GM19452 (cell line): ENCODE data around the gene CAMKK1.
"Not testable (repeated sequence)": the region's sequence is repeated elsewhere in the genome, so short reads cannot be mapped to it uniquely, and the experiment has no call there.

Source experiments
- ATAC-seq: cut with Tn5 transposase; IDR thresholded peaks from one replicate; pipeline ENCODE4 v1.9.1; 2021; ENCODE audit not compliant: unreplicated experiment

The CAMKK1 gene

GRCh38 chr17:3848229-3848835, 44.5 kb downstream of the CAMKK1 start:
- no peak for ATAC-seq

- ATAC-seq: no peak
Measured at GRCh38 chr17:3847165-3847670, 45.6 kb downstream of the CAMKK1 start.

GRCh38 chr17:3846437-3847164, 46.3 kb downstream of the CAMKK1 start:
- ATAC-seq: no peak

GRCh38 chr17:3845621-3846436, 47.0 kb downstream of the CAMKK1 start, which contains the start of gene NCBP3:
NCBP3 (minus strand) TSS chr17:3846246; CDS start chr17:3846223, 23 bp downstream.
- peak; percentile 88 for ATAC-seq

GRCh38 chr17:3845291-3845620, 47.6 kb downstream of the CAMKK1 start:
- no peak for ATAC-seq

DNA sequence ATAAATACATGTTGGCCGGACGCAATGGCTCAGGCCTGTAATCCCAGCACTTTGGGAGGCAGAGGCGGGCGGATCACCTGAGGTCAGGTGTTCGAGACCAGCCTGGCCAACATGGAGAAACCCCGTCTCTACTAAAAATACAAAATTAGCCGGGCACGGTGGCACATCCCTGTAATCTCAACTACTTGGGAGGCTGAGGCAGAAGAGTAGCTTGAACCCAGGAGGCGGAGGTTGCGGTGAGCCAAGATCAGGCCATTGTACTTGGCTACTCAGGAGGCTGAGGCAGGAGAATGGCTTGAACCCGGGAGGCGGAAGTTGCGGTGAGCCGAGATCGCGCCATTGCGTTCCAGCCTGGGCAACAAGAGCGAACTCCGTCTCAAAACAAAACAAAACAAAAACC, 48.3 kb downstream of the CAMKK1 start:
- not testable (repeated sequence) for ATAC-seq

- no peak for ATAC-seq
Measured at GRCh38 chr17:3843935-3844516, 48.8 kb downstream of the CAMKK1 start.

GRCh38 chr17:3838206-3838605, 54.6 kb downstream of the CAMKK1 start:
- no peak for ATAC-seq

GRCh38 chr17:3836551-3836950, 56.3 kb downstream of the CAMKK1 start:
- ATAC-seq: no peak

- no peak for ATAC-seq
Measured at GRCh38 chr17:3835410-3836229, 57.2 kb downstream of the CAMKK1 start.

DNA sequence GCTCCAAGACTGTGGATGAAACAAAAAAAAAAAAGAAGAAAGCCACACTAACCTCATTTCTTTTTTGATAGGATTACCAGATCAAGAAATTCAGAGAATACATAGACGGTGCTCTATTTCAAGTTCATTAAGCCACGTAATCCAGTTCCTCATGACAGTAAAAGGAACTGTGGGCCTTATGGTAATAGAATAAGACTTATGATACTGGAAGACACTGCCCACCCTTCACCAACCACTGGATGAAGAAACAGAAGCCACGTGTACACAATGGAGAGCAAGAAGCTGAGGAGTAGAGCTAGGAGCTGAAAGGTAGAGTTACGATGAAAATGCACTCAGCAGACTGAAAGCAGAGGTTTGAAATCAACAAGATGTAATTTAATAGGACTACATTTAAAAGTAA, 58.0 kb downstream of the CAMKK1 start:
- no peak for ATAC-seq

GRCh38 chr17:3828852-3829232, 64.0 kb downstream of the CAMKK1 start:
- ATAC-seq: no peak

DNA sequence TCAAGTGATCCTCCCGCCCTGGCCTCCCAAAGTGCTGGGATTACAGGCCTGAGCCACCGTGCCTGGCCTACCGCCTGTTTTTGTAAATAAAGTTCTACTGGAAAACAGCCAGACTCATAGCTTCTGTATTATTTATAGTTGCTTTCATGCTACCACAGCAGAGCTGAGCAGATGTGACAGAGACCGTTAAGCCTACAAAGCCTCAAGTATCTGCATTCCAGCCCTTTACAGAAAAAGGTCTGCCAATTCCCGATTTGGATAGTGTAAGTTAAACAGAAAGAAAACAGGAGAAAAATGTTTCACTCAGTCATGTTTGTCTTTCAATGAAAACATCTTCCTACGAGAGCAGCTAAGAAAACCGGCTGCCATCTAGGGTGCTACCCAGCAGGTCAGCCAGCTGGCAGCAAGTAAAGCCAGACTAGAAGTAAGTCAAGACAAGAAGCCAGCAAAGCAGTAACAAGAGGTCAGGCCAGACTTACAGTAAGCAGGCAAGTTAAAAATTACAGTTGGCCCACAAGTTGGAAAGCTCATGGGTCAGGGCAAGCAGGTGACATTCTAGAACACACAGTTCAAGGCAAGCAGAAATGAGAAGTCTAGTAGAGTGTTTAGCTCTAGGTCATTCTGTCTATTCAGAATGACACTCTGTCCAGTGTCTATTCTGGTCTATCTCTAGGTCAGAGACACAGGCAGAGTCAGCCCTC, 64.6 kb downstream of the CAMKK1 start:
- no peak for ATAC-seq

DNA sequence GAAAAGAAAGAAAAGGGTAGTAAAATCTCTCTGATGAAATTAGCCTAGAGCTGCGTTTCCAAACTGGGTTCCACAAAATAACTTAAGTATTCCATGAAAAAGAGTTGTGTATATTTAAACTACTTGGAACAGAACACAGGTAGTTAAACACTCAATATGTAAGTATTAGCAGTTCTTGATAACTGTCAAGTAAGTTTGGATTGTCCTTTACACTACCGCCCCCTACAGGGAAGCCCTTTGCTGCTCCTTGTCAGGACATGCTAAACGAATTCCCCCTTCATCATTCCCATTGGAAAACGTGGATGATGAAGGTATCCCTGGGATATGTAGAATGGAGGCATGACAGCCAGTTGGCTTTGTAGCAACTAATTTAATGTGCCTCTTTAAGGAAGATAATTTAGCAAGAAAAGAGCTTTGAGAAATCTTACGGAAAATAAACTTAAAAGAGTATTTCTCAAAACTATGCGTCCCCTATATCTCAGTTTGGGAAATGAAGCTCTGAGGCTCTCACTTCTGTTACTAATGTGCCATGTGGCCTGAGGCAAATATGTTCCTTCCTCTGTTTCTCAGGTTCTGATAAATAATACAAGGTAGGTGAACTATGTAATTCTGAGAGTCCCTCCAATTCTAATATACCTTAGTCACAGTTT, 65.6 kb downstream of the CAMKK1 start:
- no peak for ATAC-seq

GRCh38 chr17:3826191-3826590, 66.7 kb downstream of the CAMKK1 start:
- ATAC-seq: no peak

- no peak for ATAC-seq
Measured at GRCh38 chr17:3821101-3821500, 71.8 kb downstream of the CAMKK1 start.

GRCh38 chr17:3818786-3819185, 74.1 kb downstream of the CAMKK1 start:
- ATAC-seq: no peak

- ATAC-seq: no peak
Measured at GRCh38 chr17:3817851-3818605, 74.8 kb downstream of the CAMKK1 start.

- no peak for ATAC-seq
Measured at GRCh38 chr17:3815925-3816324, 76.9 kb downstream of the CAMKK1 start.
